Tibial nerve (tissue), 4 donors: ENCODE measurements around the gene HRCT1. TPM values are rescaled to one million over a fixed set of nuclear protein-coding genes. Genes with fewer than 3 reads are reported as not detected.

Experiments
- DNase-seq, 2 donors: peaks; one replicate each; pipeline ENCODE4 v3.0.0-alpha.2; 2019; ENCODE audit warnings: low spot score in 2 of 2
- H3K27ac ChIP-seq, 4 donors: fragments of 200-600 bp; sonication (generic) in 3 of 4; one replicate each; pipeline ENCODE4 v1.5.1; 2017 to 2019; ENCODE audit warnings: mild to moderate bottlenecking in 1 of 4
- H3K27me3 ChIP-seq, 2 donors: fragments of 200-600 bp; sonication (generic) in 1 of 2; one replicate each; pipeline versions ENCODE4 v1.5.1 to v1.6.0; 2017 to 2019
- H3K36me3 ChIP-seq, 3 donors: fragments of 200-600 bp; sonication (generic); one replicate each; pipeline ENCODE4 v1.5.1; 2018 to 2019
- H3K4me1 ChIP-seq, 4 donors: fragments of 200-600 bp; sonication (generic) in 3 of 4; one replicate each; pipeline ENCODE4 v1.5.1; 2017 to 2019
- H3K4me3 ChIP-seq, 4 donors: fragments of 200-600 bp; sonication (generic) in 3 of 4; one replicate each; pipeline ENCODE4 v1.5.1; 2017 to 2019; ENCODE audit warnings: mild to moderate bottlenecking in 1 of 4, moderate library complexity in 1 of 4
- H3K9me3 ChIP-seq, 4 donors: fragments of 200-600 bp; sonication (generic) in 3 of 4; one replicate each; pipeline ENCODE4 v1.5.1; 2017 to 2019
- CTCF ChIP-seq, 5 experiments: fragments of 200-600 bp in 3 of 5; fragments of 450-650 bp in 2 of 5; sonication (generic) in 3 of 5; IDR thresholded peaks; one replicate each; pipeline ENCODE4 v1.5.1; 2016 to 2019; ENCODE audit warnings: antibody characterized with exemption in 5 of 5, mild to moderate bottlenecking in 3 of 5, moderate library complexity in 2 of 5
- EP300 ChIP-seq, 2 donors: sonication (generic); formaldehyde crosslinking; IDR thresholded peaks; one replicate each; pipeline ENCODE4 v1.6.1; 2017; ENCODE audit warnings: antibody characterized with exemption in 2 of 2, mild to moderate bottlenecking in 1 of 2
- POLR2A ChIP-seq, 2 donors: fragments of 450-650 bp; IDR thresholded peaks; one replicate each; pipeline ENCODE4 v1.6.1; 2017; ENCODE audit warnings: antibody characterized with exemption in 2 of 2, mild to moderate bottlenecking in 2 of 2, moderate library complexity in 2 of 2
- WGBS, 2 donors: methylation state at CpG; one replicate each; pipeline ENCODE4 v1.1.5; 2018; 5-methylcytosine and 5-hydroxymethylcytosine counted together
- total RNA-seq, 4 donors: library from RNA; depleted of rRNA; stranded (reverse); fragments of >200 nt; gene quantifications; one replicate each; pipeline ENCODE4 v1.1.0, GENCODE V29; 2016

HRCT1 gene
- total RNA-seq, 4 donors from 2014 or later = 7.2 to 15.5 (median 12.0) TPM

- Histone ChIP-seq H3K36me3 (no peaks in the 10 kb centered on the region), H3K27me3 (no peaks in the 10 kb centered on the region), H3K4me3 (no peak overlapping the region), H3K9me3 (no peaks in the 10 kb centered on the region), H3K27ac (peak overlapping the region; percentile 40 to 83 (median 58)), H3K4me1 (peaks cover 0 to 35% (median 18%) of the 10 kb centered on the region in 4 donors)
- TF ChIP-seq EP300 (IDR thresholded peaks at IDR 0.05) (peak in 1 of 2 donors; percentile 18), POLR2A (IDR thresholded peaks at IDR 0.05) (no peak)
- peak in 1 of 2 donors; percentile 50 for DNase-seq
- 31 to 32% methylated on average over 9 of the region's 9 CpGs for WGBS, 2 donors
Observed at GRCh38 chr9:35923927-35924763, 18.1 kb downstream of the HRCT1 start.

GRCh38 chr9:35928591-35929452, 22.8 kb downstream of the HRCT1 start:
- Histone ChIP-seq H3K9me3 (no peaks in the 10 kb centered on the region), H3K27ac (no peak overlapping the region), H3K4me3 (no peak overlapping the region), H3K27me3 (no peaks in the 10 kb centered on the region), H3K36me3 (no peaks in the 10 kb centered on the region), H3K4me1 (peaks cover 0 to 15% (median 11%) of the 10 kb centered on the region in 4 donors)
- no peak for TF ChIP-seq CTCF (IDR thresholded peaks at IDR 0.05)
- TF ChIP-seq POLR2A (IDR thresholded peaks at IDR 0.05) = no peak
- TF ChIP-seq EP300 (IDR thresholded peaks at IDR 0.05) = no peak
- no peak for DNase-seq
- 83 to 88% methylated on average over 9 of the region's 9 CpGs for WGBS, 2 donors

- peaks cover 0 to 13% (median 8%) of the 10 kb centered on the region in 4 donors for H3K4me1 ChIP-seq
- H3K9me3 ChIP-seq = no peaks in the 10 kb centered on the region
- no peaks in the 10 kb centered on the region for H3K27me3 ChIP-seq
- H3K27ac ChIP-seq = no peak overlapping the region
- no peak for DNase-seq
- no peak overlapping the region for H3K4me3 ChIP-seq
- no peak for TF ChIP-seq POLR2A (IDR thresholded peaks at IDR 0.05)
- TF ChIP-seq EP300 (IDR thresholded peaks at IDR 0.05) = peak in 1 of 2 donors; percentile 14
- WGBS, 2 donors = 60 to 81% methylated on average over 6 of the region's 6 CpGs
- no peaks in the 10 kb centered on the region for H3K36me3 ChIP-seq
Observed at GRCh38 chr9:35929453-35929718, 23.4 kb downstream of the HRCT1 start.

GRCh38 chr9:35930521-35930920, 24.5 kb downstream of the HRCT1 start:
- Histone ChIP-seq H3K27ac (no peak overlapping the region), H3K4me3 (no peak overlapping the region), H3K4me1 (peaks cover 0 to 14% (median 2%) of the 10 kb centered on the region in 4 donors), H3K9me3 (no peaks in the 10 kb centered on the region), H3K36me3 (no peaks in the 10 kb centered on the region), H3K27me3 (no peaks in the 10 kb centered on the region)
- no peak for TF ChIP-seq POLR2A (IDR thresholded peaks at IDR 0.05)
- no peak for TF ChIP-seq EP300 (IDR thresholded peaks at IDR 0.05)
- TF ChIP-seq CTCF (IDR thresholded peaks at IDR 0.05) = no peak
- DNase-seq = no peak

GRCh38 chr9:35930989-35931388, 25.0 kb downstream of the HRCT1 start:
- H3K4me1 ChIP-seq = peaks cover 0 to 19% (median 4%) of the 10 kb centered on the region in 4 donors
- H3K27ac ChIP-seq = no peak overlapping the region
- no peaks in the 10 kb centered on the region for H3K9me3 ChIP-seq
- WGBS, 2 donors = 95% methylated on average over 3 of the region's 3 CpGs
- no peaks in the 10 kb centered on the region for H3K36me3 ChIP-seq
- no peak for DNase-seq
- H3K27me3 ChIP-seq = no peaks in the 10 kb centered on the region
- no peak overlapping the region for H3K4me3 ChIP-seq
- no peak for TF ChIP-seq EP300 (IDR thresholded peaks at IDR 0.05)
- no peak for TF ChIP-seq CTCF (IDR thresholded peaks at IDR 0.05)
- no peak for TF ChIP-seq POLR2A (IDR thresholded peaks at IDR 0.05)

- WGBS, 2 donors = 94% methylated on average over 3 of the region's 3 CpGs
- DNase-seq = no peak
- peaks cover 0 to 25% (median 6%) of the 10 kb centered on the region in 4 donors for H3K4me1 ChIP-seq
- H3K27ac ChIP-seq = no peak overlapping the region
- no peaks in the 10 kb centered on the region for H3K36me3 ChIP-seq
- no peaks in the 10 kb centered on the region for H3K27me3 ChIP-seq
- H3K4me3 ChIP-seq = no peak overlapping the region
- no peaks in the 10 kb centered on the region for H3K9me3 ChIP-seq
- TF ChIP-seq EP300 (IDR thresholded peaks at IDR 0.05) (no peak), POLR2A (IDR thresholded peaks at IDR 0.05) (no peak), CTCF (IDR thresholded peaks at IDR 0.05) (no peak)
Observed at GRCh38 chr9:35932735-35933134, 26.7 kb downstream of the HRCT1 start.
